ENCODE data around the gene RGS21.
"Not testable (repeated sequence)": the region's sequence is repeated elsewhere in the genome, so short reads cannot be mapped to it uniquely, and the experiment has no call there.

RGS21 gene

GRCh38 chr1:192316942-192317450 lies at the start of gene RGS21:
Gene RGS21 (plus strand): TSS chr1:192316992. CDS start chr1:192343037, 26,045 bp downstream.
- no peak for DNase-seq (ENCODE audit: low spot score)
- no peak for FAIRE-seq

- DNase-seq (ENCODE audit: low spot score) (no peak), FAIRE-seq (no peak)
These were observed 48.2 kb upstream of the RGS21 start for GRCh38 chr1:192268468-192269052.

GRCh38 chr1:192270398-192270797 lies 46.4 kb upstream of the RGS21 start:
- DNase-seq (ENCODE audit: low spot score) (no peak), FAIRE-seq (no peak)

GRCh38 chr1:192272732-192273131 lies 44.1 kb upstream of the RGS21 start:
- no peak for FAIRE-seq
- no peak for DNase-seq (ENCODE audit: low spot score)

GRCh38 chr1:192274588-192274987 lies 42.2 kb upstream of the RGS21 start:
- no peak for DNase-seq (ENCODE audit: low spot score)
- no peak for FAIRE-seq

- DNase-seq (ENCODE audit: low spot score) (no peak), FAIRE-seq (no peak)
These were observed 39.2 kb upstream of the RGS21 start for GRCh38 chr1:192277635-192278034.

- FAIRE-seq (no peak), DNase-seq (ENCODE audit: low spot score) (no peak)
These were observed 31.9 kb upstream of the RGS21 start for GRCh38 chr1:192284927-192285326.

GRCh38 chr1:192303029-192303428 lies 13.8 kb upstream of the RGS21 start:
- no peak for DNase-seq (ENCODE audit: low spot score)
- FAIRE-seq, result no peak

- FAIRE-seq; DNase-seq (ENCODE audit: low spot score): not testable (repeated sequence)
These were observed 8.5 kb upstream of the RGS21 start for GRCh38 chr1:192308314-192308713.

- no peak for FAIRE-seq
- DNase-seq (ENCODE audit: low spot score), result peak; percentile 2
These were observed 5.5 kb upstream of the RGS21 start for GRCh38 chr1:192311281-192311680.

- DNase-seq (ENCODE audit: low spot score) (no peak), FAIRE-seq (no peak)
These were observed 11.2 kb downstream of the RGS21 start for GRCh38 chr1:192327997-192328396.

- no peak for FAIRE-seq
- no peak for DNase-seq (ENCODE audit: low spot score)
These were observed 26.1 kb downstream of the RGS21 start for GRCh38 chr1:192342842-192343241.

- no peak for FAIRE-seq
- no peak for DNase-seq (ENCODE audit: low spot score)
These were observed 26.6 kb downstream of the RGS21 start for GRCh38 chr1:192343344-192343743.

- FAIRE-seq (no peak), DNase-seq (ENCODE audit: low spot score) (no peak)
These were observed 32.5 kb downstream of the RGS21 start for GRCh38 chr1:192349314-192349713.

- FAIRE-seq (no peak), DNase-seq (ENCODE audit: low spot score) (no peak)
These were observed 33.6 kb downstream of the RGS21 start for GRCh38 chr1:192350356-192350755.

- FAIRE-seq (no peak), DNase-seq (ENCODE audit: low spot score) (no peak)
These were observed 34.8 kb downstream of the RGS21 start for GRCh38 chr1:192351550-192351949.

- FAIRE-seq, result no peak
These were observed 41.1 kb downstream of the RGS21 start for GRCh38 chr1:192357924-192358323.

GRCh38 chr1:192358402-192358801 lies 41.6 kb downstream of the RGS21 start:
- FAIRE-seq, result no peak

More at GRCh38 chr1:192357924-192358323, 41.1 kb downstream of the RGS21 start:
- no peak for DNase-seq (ENCODE audit: low spot score)

GRCh38 chr1:192358822-192359221 lies 42.0 kb downstream of the RGS21 start:
- no peak for FAIRE-seq
- no peak for DNase-seq (ENCODE audit: low spot score)

More at GRCh38 chr1:192358402-192358801, 41.6 kb downstream of the RGS21 start:
- no peak for DNase-seq (ENCODE audit: low spot score)

GRCh38 chr1:192363177-192363576 lies 46.4 kb downstream of the RGS21 start:
- DNase-seq (ENCODE audit: low spot score) (no peak), FAIRE-seq (no peak)

GRCh38 chr1:192367436-192367835 lies 50.6 kb downstream of the RGS21 start:
- DNase-seq (ENCODE audit: low spot score) (no peak), FAIRE-seq (no peak)

GRCh38 chr1:192375306-192375705 lies 58.5 kb downstream of the RGS21 start:
- no peak for FAIRE-seq
- DNase-seq (ENCODE audit: low spot score), result no peak

GRCh38 chr1:192376374-192376773 lies 59.6 kb downstream of the RGS21 start:
- no peak for FAIRE-seq
- no peak for DNase-seq (ENCODE audit: low spot score)
